HepG2 (cell line): Measurements from ENCODE around the gene B4GALT5. TPM values are rescaled to one million over a fixed set of nuclear protein-coding genes. Genes with fewer than 3 reads are reported as not detected.

Experiments
- AKNA ChIP-seq: sonication (generic); formaldehyde crosslinking; IDR thresholded peaks from 2 replicates; pipeline ENCODE4 v1.4.0; 2020; ENCODE audit warnings: missing genetic modification reagents, borderline replicate concordance
- HMGXB3 ChIP-seq: sonication (generic); formaldehyde crosslinking; IDR thresholded peaks from 2 replicates; pipeline ENCODE4 v1.4.0; 2020; ENCODE audit warnings: missing genetic modification reagents, borderline replicate concordance
- HMGXB4 ChIP-seq, 2 experiments: sonication (generic) in 1 of 2; formaldehyde crosslinking in 1 of 2; IDR thresholded peaks; 2 replicates each; pipeline versions ENCODE4 v1.4.0 to v1.6.1; 2018 to 2020; ENCODE audit warnings: missing genetic modification reagents in 2 of 2, borderline replicate concordance in 1 of 2, low read depth in 1 of 2, mild to moderate bottlenecking in 1 of 2, missing biosample characterization in 1 of 2
- KLF6 ChIP-seq: IDR thresholded peaks from 2 replicates; pipeline ENCODE4 v1.8.0; 2016; ENCODE audit warnings: missing biosample characterization, missing genetic modification reagents
- KLF9 ChIP-seq: IDR thresholded peaks from 2 replicates; pipeline ENCODE4 v1.6.1; 2016; ENCODE audit warnings: low read depth
- MXD1 ChIP-seq: sonication (generic); formaldehyde crosslinking; IDR thresholded peaks from 2 replicates; pipeline ENCODE4 v1.4.0; 2020; ENCODE audit warnings: mild to moderate bottlenecking, missing genetic modification reagents
- MYNN ChIP-seq: sonication (generic); formaldehyde crosslinking; IDR thresholded peaks from 2 replicates; pipeline ENCODE4 v1.4.0; 2020; ENCODE audit warnings: mild to moderate bottlenecking, low read depth, missing genetic modification reagents
- NFKB2 ChIP-seq: sonication (generic); formaldehyde crosslinking; IDR thresholded peaks from 2 replicates; pipeline ENCODE4 v1.4.0; 2020; ENCODE audit warnings: missing genetic modification reagents, borderline replicate concordance
- RFXAP ChIP-seq: sonication (generic); formaldehyde crosslinking; IDR thresholded peaks from 2 replicates; pipeline ENCODE4 v1.4.0; 2020; ENCODE audit warnings: missing genetic modification reagents, borderline replicate concordance
- SMAD1 ChIP-seq: sonication (generic); formaldehyde crosslinking; IDR thresholded peaks from 2 replicates; pipeline ENCODE4 v1.4.0; 2020; ENCODE audit warnings: missing genetic modification reagents, low read depth, mild to moderate bottlenecking, borderline replicate concordance
- TSC22D2 ChIP-seq: sonication (generic); formaldehyde crosslinking; IDR thresholded peaks from 2 replicates; pipeline ENCODE4 v1.5.1; 2020; ENCODE audit warnings: missing genetic modification reagents, mild to moderate bottlenecking, borderline replicate concordance
- ZNF326 ChIP-seq: sonication (generic); formaldehyde crosslinking; IDR thresholded peaks from 2 replicates; pipeline ENCODE4 v1.4.0; 2020; ENCODE audit warnings: missing genetic modification reagents, borderline replicate concordance
- ZNF44 ChIP-seq: sonication (generic); formaldehyde crosslinking; IDR thresholded peaks from 2 replicates; pipeline ENCODE4 v1.5.1; 2020; ENCODE audit warnings: mild to moderate bottlenecking, missing genetic modification reagents
- ZNF577 ChIP-seq: sonication (generic); formaldehyde crosslinking; IDR thresholded peaks from 2 replicates; pipeline ENCODE4 v1.4.0; 2020; ENCODE audit warnings: mild to moderate bottlenecking, low read depth, missing genetic modification reagents, borderline replicate concordance
- ZNF713 ChIP-seq: sonication (generic); formaldehyde crosslinking; IDR thresholded peaks from 2 replicates; pipeline ENCODE4 v1.4.0; 2020; ENCODE audit warnings: mild to moderate bottlenecking, missing genetic modification reagents
- polyA plus RNA-seq, 8 experiments: library from polyadenylated mRNA; depleted of rRNA in 3 of 8; stranded (reverse) in 7 of 8; unstranded in 1 of 8; fragments of >200 nt; fragmentation: Illumina TruSeq in 4 of 8; extraction: Trizol in 4 of 8; gene quantifications; 2 replicates each; pipeline versions ENCODE4 v1.2.1 to v1.2.3, GENCODE V29; 2011 to 2016; ENCODE audit warnings: low read depth in 4 of 8, missing spikeins in 1 of 8, mixed read lengths in 1 of 8; ENCODE audit not compliant: insufficient read depth in 1 of 8
- total RNA-seq, 5 experiments: library from RNA; depleted of rRNA; stranded (reverse); fragments of >200 nt; fragmentation: Illumina TruSeq; extraction: Trizol; gene quantifications; 2 replicates each; pipeline ENCODE4 v1.2.3, GENCODE V29; 2016; ENCODE audit warnings: low read depth in 1 of 5

Gene B4GALT5
- total and polyA plus RNA-seq, 2 of the 13 experiments (the other 11 are each of a cell fraction or from before 2014, with no cell fraction given), result 27.3 to 30.9 TPM

- TF ChIP-seq ZNF577 (CRISPR knock-in tag), result 0 out of 2 replicates have a peak, but pooled peaks have one; percentile 62
- peak; percentile 94; the same call in 1 of the 2 replicates for TF ChIP-seq RFXAP (CRISPR knock-in tag)
- peak; percentile 95 for TF ChIP-seq MXD1 (CRISPR knock-in tag)
- no peak for TF ChIP-seq AKNA (CRISPR knock-in tag)
- TF ChIP-seq ZNF326 (CRISPR knock-in tag), result no peak
- TF ChIP-seq HMGXB3 (CRISPR knock-in tag), result peak; percentile 31; the same call in 1 of the 2 replicates
- TF ChIP-seq KLF9, result peak; percentile 75; the same call in 1 of the 2 replicates
- TF ChIP-seq TSC22D2 (CRISPR knock-in tag), result peak; percentile 98; the same call in 1 of the 2 replicates
- peak; percentile 96; the same call in 1 of the 2 replicates for TF ChIP-seq ZNF44 (CRISPR knock-in tag)
- TF ChIP-seq ZNF713, result peak; percentile 97
- peak; percentile 87 for TF ChIP-seq KLF6
- peak; percentile 98 for TF ChIP-seq NFKB2 (CRISPR knock-in tag)
- TF ChIP-seq MYNN (CRISPR knock-in tag), result peak; percentile 64; the same call in 1 of the 2 replicates
- TF ChIP-seq SMAD1 (CRISPR knock-in tag), result peak; percentile 95; the same call in 1 of the 2 replicates
- TF ChIP-seq HMGXB4 (CRISPR knock-in tag; IDR thresholded peaks at IDR 0.05; ENCODE audit: borderline replicate concordance in 1 of 2, low read depth in 1 of 2), result peak; percentile 98
Measured at GRCh38 chr20:49610691-49611538, 102.8 kb downstream of the B4GALT5 start (continued).
